Tibial nerve (tissue), 4 donors: ENCODE data around the gene MAPT. TPM values are rescaled to one million over a fixed set of nuclear protein-coding genes. Genes with fewer than 3 reads are reported as not detected.

Experiments used
- DNase-seq, 2 donors: peaks; one replicate each; pipeline ENCODE4 v3.0.0-alpha.2; 2019; ENCODE audit warnings: low spot score in 2 of 2
- H3K27ac ChIP-seq, 4 donors: fragments of 200-600 bp; sonication (generic) in 3 of 4; one replicate each; pipeline ENCODE4 v1.5.1; 2017 to 2019; ENCODE audit warnings: mild to moderate bottlenecking in 1 of 4
- H3K27me3 ChIP-seq, 2 donors: fragments of 200-600 bp; sonication (generic) in 1 of 2; one replicate each; pipeline versions ENCODE4 v1.5.1 to v1.6.0; 2017 to 2019
- H3K36me3 ChIP-seq, 3 donors: fragments of 200-600 bp; sonication (generic); one replicate each; pipeline ENCODE4 v1.5.1; 2018 to 2019
- H3K4me1 ChIP-seq, 4 donors: fragments of 200-600 bp; sonication (generic) in 3 of 4; one replicate each; pipeline ENCODE4 v1.5.1; 2017 to 2019
- H3K4me3 ChIP-seq, 4 donors: fragments of 200-600 bp; sonication (generic) in 3 of 4; one replicate each; pipeline ENCODE4 v1.5.1; 2017 to 2019; ENCODE audit warnings: mild to moderate bottlenecking in 1 of 4, moderate library complexity in 1 of 4
- H3K9me3 ChIP-seq, 4 donors: fragments of 200-600 bp; sonication (generic) in 3 of 4; one replicate each; pipeline ENCODE4 v1.5.1; 2017 to 2019
- CTCF ChIP-seq, 5 experiments: fragments of 200-600 bp in 3 of 5; fragments of 450-650 bp in 2 of 5; sonication (generic) in 3 of 5; IDR thresholded peaks; one replicate each; pipeline ENCODE4 v1.5.1; 2016 to 2019; ENCODE audit warnings: antibody characterized with exemption in 5 of 5, mild to moderate bottlenecking in 3 of 5, moderate library complexity in 2 of 5
- EP300 ChIP-seq, 2 donors: sonication (generic); formaldehyde crosslinking; IDR thresholded peaks; one replicate each; pipeline ENCODE4 v1.6.1; 2017; ENCODE audit warnings: antibody characterized with exemption in 2 of 2, mild to moderate bottlenecking in 1 of 2
- POLR2A ChIP-seq, 2 donors: fragments of 450-650 bp; IDR thresholded peaks; one replicate each; pipeline ENCODE4 v1.6.1; 2017; ENCODE audit warnings: antibody characterized with exemption in 2 of 2, mild to moderate bottlenecking in 2 of 2, moderate library complexity in 2 of 2
- WGBS, 2 donors: methylation state at CpG; one replicate each; pipeline ENCODE4 v1.1.5; 2018; 5-methylcytosine and 5-hydroxymethylcytosine counted together
- total RNA-seq, 4 donors: library from RNA; depleted of rRNA; stranded (reverse); fragments of >200 nt; gene quantifications; one replicate each; pipeline ENCODE4 v1.1.0, GENCODE V29; 2016

MAPT gene
- total RNA-seq, 4 donors from 2014 or later, result 2.5 to 3.1 (median 2.8) TPM

GRCh38 chr17:45996282-45996937 lies 102.1 kb downstream of the MAPT start:
- Histone ChIP-seq H3K36me3 (no peaks in the 10 kb centered on the region), H3K9me3 (no peaks in the 10 kb centered on the region), H3K4me1 (no peaks in the 10 kb centered on the region), H3K4me3 (no peak overlapping the region), H3K27ac (no peak overlapping the region), H3K27me3 (no peaks in the 10 kb centered on the region)
- WGBS, 2 donors, result 82 to 86% methylated on average over 30 to 31 of the region's 31 CpGs
- DNase-seq, result no peak
- TF ChIP-seq EP300 (IDR thresholded peaks at IDR 0.05) (no peak), POLR2A (IDR thresholded peaks at IDR 0.05) (no peak), CTCF (IDR thresholded peaks at IDR 0.05) (no peak)

- no peak for DNase-seq
- Histone ChIP-seq H3K27ac (no peak overlapping the region), H3K9me3 (no peaks in the 10 kb centered on the region), H3K4me3 (no peak overlapping the region), H3K27me3 (no peaks in the 10 kb centered on the region), H3K4me1 (no peaks in the 10 kb centered on the region), H3K36me3 (no peaks in the 10 kb centered on the region)
- TF ChIP-seq EP300 (IDR thresholded peaks at IDR 0.05) (no peak), POLR2A (IDR thresholded peaks at IDR 0.05) (no peak), CTCF (IDR thresholded peaks at IDR 0.05) (no peak)
- 85 to 89% methylated on average over 13 of the region's 13 CpGs for WGBS, 2 donors
Observed at GRCh38 chr17:45997166-45997565, 102.8 kb downstream of the MAPT start.

GRCh38 chr17:45997624-45998023 lies 103.3 kb downstream of the MAPT start:
- Histone ChIP-seq H3K4me3 (no peak overlapping the region), H3K9me3 (no peaks in the 10 kb centered on the region), H3K36me3 (no peaks in the 10 kb centered on the region), H3K4me1 (no peaks in the 10 kb centered on the region), H3K27me3 (no peaks in the 10 kb centered on the region), H3K27ac (no peak overlapping the region)
- no peak for DNase-seq
- 81 to 83% methylated on average over 9 of the region's 9 CpGs for WGBS, 2 donors
- TF ChIP-seq EP300 (IDR thresholded peaks at IDR 0.05) (no peak), POLR2A (IDR thresholded peaks at IDR 0.05) (no peak)

- Histone ChIP-seq H3K27me3 (no peaks in the 10 kb centered on the region), H3K27ac (no peak within 1 kb of the TSS), H3K36me3 (no peaks in the 10 kb centered on the region), H3K4me1 (peaks cover 0 to 6% (median 0%) of the 10 kb centered on the region in 4 donors), H3K9me3 (no peaks in the 10 kb centered on the region), H3K4me3 (no peak within 1 kb of the TSS)
- no peak for DNase-seq
- WGBS, 2 donors, result 73 to 74% methylated on average over 8 of the region's 8 CpGs
- TF ChIP-seq POLR2A (IDR thresholded peaks at IDR 0.05) (no peak), EP300 (IDR thresholded peaks at IDR 0.05) (no peak), CTCF (IDR thresholded peaks at IDR 0.05) (no peak)
Observed at GRCh38 chr17:45998987-45999899, 104.9 kb downstream of the MAPT start, which contains the start of gene STH. Gene STH, plus strand, starts transcription at chr17:45999250. Its CDS starts 30 bp downstream, at chr17:45999280.

GRCh38 chr17:45999900-46000290 lies 105.5 kb downstream of the MAPT start:
- WGBS, 2 donors, result 67 to 76% methylated on average over 9 of the region's 9 CpGs
- peaks cover 0 to 10% (median 0%) of the 10 kb centered on the region in 4 donors for H3K4me1 ChIP-seq
- no peaks in the 10 kb centered on the region for H3K27me3 ChIP-seq
- H3K9me3 ChIP-seq, result no peaks in the 10 kb centered on the region
- H3K4me3 ChIP-seq, result no peak overlapping the region
- no peaks in the 10 kb centered on the region for H3K36me3 ChIP-seq
- TF ChIP-seq EP300 (IDR thresholded peaks at IDR 0.05) (no peak), POLR2A (IDR thresholded peaks at IDR 0.05) (no peak), CTCF (IDR thresholded peaks at IDR 0.05) (no peak)
- no peak for DNase-seq
- H3K27ac ChIP-seq, result no peak overlapping the region
